Measurements from ENCODE around the gene GFM1. TPM values are rescaled to one million over a fixed set of nuclear protein-coding genes. Genes with fewer than 3 reads are reported as not detected.
A peak's percentile ranks its signal among the peaks of the same experiment; 100 is the strongest.

GFM1 gene
- total RNA-seq, 1 donor from 2014 or later: 55.3 TPM

- FAIRE-seq (no peak), DNase-seq (ENCODE audit: low read depth) (no peak)
- H3K27me3 ChIP-seq (ENCODE audit: control insufficient read depth, insufficient read depth, low read length): no peaks in the 10 kb centered on the region
- H3K4me3 ChIP-seq (ENCODE audit: low read depth, low read length): no peak overlapping the region
- H3K36me3 ChIP-seq (ENCODE audit: control insufficient read depth, insufficient read depth, low read length): peaks cover 1% of the 10 kb centered on the region
- no peak for TF ChIP-seq CTCF (IDR thresholded peaks at IDR 0.05; ENCODE audit: insufficient read depth, low read length, severe bottlenecking)
These were observed 56.2 kb downstream of the GFM1 start for GRCh38 chr3:158700559-158700958.

GRCh38 chr3:158701420-158702065 lies 57.2 kb downstream of the GFM1 start:
- Histone ChIP-seq H3K36me3 (ENCODE audit: control insufficient read depth, insufficient read depth, low read length) (peaks cover 1% of the 10 kb centered on the region), H3K4me3 (ENCODE audit: low read depth, low read length) (no peak overlapping the region), H3K27me3 (ENCODE audit: control insufficient read depth, insufficient read depth, low read length) (no peaks in the 10 kb centered on the region)
- DNase-seq (ENCODE audit: low read depth) (peak; percentile 32), FAIRE-seq (no peak)
- no peak for TF ChIP-seq CTCF (IDR thresholded peaks at IDR 0.05; ENCODE audit: insufficient read depth, low read length, severe bottlenecking)

GRCh38 chr3:158702815-158703481 lies 58.6 kb downstream of the GFM1 start:
- no peak overlapping the region for H3K4me3 ChIP-seq (ENCODE audit: low read depth, low read length)
- peak; percentile 47 for DNase-seq (ENCODE audit: low read depth)
- no peak for TF ChIP-seq CTCF (IDR thresholded peaks at IDR 0.05; ENCODE audit: insufficient read depth, low read length, severe bottlenecking)
- no peaks in the 10 kb centered on the region for H3K27me3 ChIP-seq (ENCODE audit: control insufficient read depth, insufficient read depth, low read length)
- no peak for FAIRE-seq
- peaks cover 1% of the 10 kb centered on the region for H3K36me3 ChIP-seq (ENCODE audit: control insufficient read depth, insufficient read depth, low read length)

DNA sequence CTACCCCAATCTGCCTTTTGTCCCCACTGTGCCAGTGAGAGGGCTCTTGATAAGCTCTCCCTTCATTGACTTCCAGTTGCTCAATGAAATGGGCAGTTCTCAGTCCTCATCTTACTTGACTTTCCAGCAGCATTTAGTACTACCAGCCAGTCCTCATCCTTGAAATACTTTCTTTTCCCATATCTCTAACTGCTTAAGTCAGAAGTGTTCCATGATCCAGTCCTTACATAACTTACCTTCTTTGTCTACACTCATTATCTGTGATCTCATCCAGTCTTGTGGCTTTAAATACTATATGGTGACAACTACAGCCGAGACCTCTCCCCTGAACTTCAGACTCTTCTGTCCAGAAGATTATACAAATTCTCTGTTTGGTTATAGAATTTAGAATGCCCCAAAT lies 59.2 kb downstream of the GFM1 start:
- Histone ChIP-seq H3K36me3 (ENCODE audit: control insufficient read depth, insufficient read depth, low read length) (peaks cover 1% of the 10 kb centered on the region), H3K4me3 (ENCODE audit: low read depth, low read length) (no peak overlapping the region), H3K27me3 (ENCODE audit: control insufficient read depth, insufficient read depth, low read length) (no peaks in the 10 kb centered on the region)
- no peak for DNase-seq (ENCODE audit: low read depth)
- TF ChIP-seq CTCF (IDR thresholded peaks at IDR 0.05; ENCODE audit: insufficient read depth, low read length, severe bottlenecking): no peak
- FAIRE-seq: no peak

- H3K4me3 ChIP-seq (ENCODE audit: low read depth, low read length): no peak overlapping the region
- no peak for TF ChIP-seq CTCF (IDR thresholded peaks at IDR 0.05; ENCODE audit: insufficient read depth, low read length, severe bottlenecking)
- peak; percentile 32 for FAIRE-seq
- H3K27me3 ChIP-seq (ENCODE audit: control insufficient read depth, insufficient read depth, low read length): no peaks in the 10 kb centered on the region
- DNase-seq (ENCODE audit: low read depth): peak; percentile 78
- H3K36me3 ChIP-seq (ENCODE audit: control insufficient read depth, insufficient read depth, low read length): no peaks in the 10 kb centered on the region
These were observed 65.3 kb downstream of the GFM1 start for GRCh38 chr3:158709666-158710083.
